IMR-90 (cell line): Measurements from ENCODE around the gene MGAT4A. TPM values are rescaled to one million over a fixed set of nuclear protein-coding genes. Genes with fewer than 3 reads are reported as not detected.

Experiments used
- ATAC-seq: fragments of 200-7000 bp; cut with Tn5 transposase; 2 replicates; pipeline ENCODE4 v1.9.1; 2020; ENCODE audit warnings: low read depth, mild to moderate bottlenecking, moderate library complexity
- BruUV-seq: library from RNA; stranded (reverse); fragments of 400-500 nt; replicated peaks from 2 replicates; lab custom pipeline; 2021; lab: Mats Ljungman, UMichigan
- CTCF ChIA-PET: fragments of 300-600 bp; formaldehyde crosslinking; extraction: SDS; loops from one replicate; lab custom pipeline; 2021; ENCODE audit warnings: antibody characterized with exemption; lab: Yijun Ruan, JAX
- POLR2A ChIA-PET: fragments of 300-600 bp; sonication (Branson Sonifier 250); formaldehyde crosslinking; loops from one replicate; lab custom pipeline; 2022; ENCODE audit warnings: antibody characterized with exemption; ENCODE audit not compliant: unreplicated experiment; lab: Charles Lee
- DNase-seq: peaks from one replicate; pipeline ENCODE4 v3.0.0; 2013
- H2AFZ ChIP-seq: replicated peaks from 2 replicates; pipeline ENCODE3; 2013; ENCODE audit warnings: low read length, mild to moderate bottlenecking; ENCODE audit not compliant: poor library complexity
- H2AK5ac ChIP-seq: 2 replicates; pipeline ENCODE4 v1.6.1; 2013; ENCODE audit warnings: low read depth, low read length, inconsistent platforms
- H2AK9ac ChIP-seq: replicated peaks from 2 replicates; pipeline ENCODE3; 2013; ENCODE audit warnings: mild to moderate bottlenecking, low read depth, low read length, moderate library complexity; ENCODE audit not compliant: poor library complexity
- H2BK120ac ChIP-seq: 2 replicates; pipeline ENCODE4 v1.6.1; 2013; ENCODE audit warnings: low read depth, low read length, inconsistent platforms
- H2BK15ac ChIP-seq: 3 replicates; pipeline ENCODE4 v1.6.1; 2013; ENCODE audit warnings: low read depth, low read length, inconsistent platforms
- H2BK20ac ChIP-seq: 2 replicates; pipeline ENCODE4 v1.6.1; 2013; ENCODE audit warnings: low read depth, mild to moderate bottlenecking, inconsistent platforms, low read length, moderate library complexity
- H2BK5ac ChIP-seq: 2 replicates; pipeline ENCODE4 v1.6.1; 2013; ENCODE audit warnings: mild to moderate bottlenecking, low read depth, low read length, inconsistent platforms; ENCODE audit not compliant: poor library complexity, severe bottlenecking
- H3K14ac ChIP-seq: replicated peaks from 2 replicates; pipeline ENCODE4 v1.6.1; 2013; ENCODE audit warnings: low read depth, low read length, inconsistent platforms
- H3K18ac ChIP-seq: 2 replicates; pipeline ENCODE4 v1.6.1; 2013; ENCODE audit warnings: low read depth, low read length, control low read depth
- H3K23ac ChIP-seq: 2 replicates; pipeline ENCODE4 v1.6.1; 2013; ENCODE audit warnings: low read depth, low read length, inconsistent platforms
- H3K27ac ChIP-seq: 2 replicates; pipeline ENCODE4 v1.5.1; 2013; ENCODE audit warnings: mild to moderate bottlenecking, control low read depth, low read length; ENCODE audit not compliant: insufficient read depth
- H3K27me3 ChIP-seq: 2 replicates; pipeline ENCODE4 v1.6.1; 2013; ENCODE audit warnings: low read length; ENCODE audit not compliant: control insufficient read depth, insufficient read depth
- H3K36me3 ChIP-seq: 2 replicates; pipeline ENCODE4 v1.6.1; 2013; ENCODE audit warnings: low read length, mixed read lengths; ENCODE audit not compliant: control insufficient read depth, insufficient read depth
- H3K4ac ChIP-seq: 2 replicates; pipeline ENCODE4 v1.6.1; 2013; ENCODE audit warnings: low read depth, low read length, inconsistent platforms
- H3K4me1 ChIP-seq: 2 replicates; pipeline ENCODE4 v1.6.1; 2013; ENCODE audit warnings: low read length, mixed read lengths; ENCODE audit not compliant: control insufficient read depth, insufficient read depth
- H3K4me2 ChIP-seq: 2 replicates; pipeline ENCODE4 v1.6.1; 2013; ENCODE audit warnings: low read depth, mild to moderate bottlenecking, control low read depth, low read length, moderate library complexity
- H3K4me3 ChIP-seq: 2 replicates; pipeline ENCODE4 v1.5.1; 2013; ENCODE audit warnings: low read depth, mild to moderate bottlenecking, control low read depth, low read length, moderate library complexity; ENCODE audit not compliant: insufficient read depth
- H3K56ac ChIP-seq: 2 replicates; pipeline ENCODE4 v1.6.1; 2013; ENCODE audit warnings: low read length, inconsistent platforms; ENCODE audit not compliant: insufficient read depth; ENCODE audit errors: extremely low read depth
- H3K79me1 ChIP-seq, 2 experiments: 2 replicates each; pipeline ENCODE4 v1.6.1; 2013; ENCODE audit warnings: low read length in 2 of 2, inconsistent platforms in 1 of 2, low read depth in 1 of 2
- H3K9ac ChIP-seq: 2 replicates; pipeline ENCODE4 v1.6.1; 2013; ENCODE audit warnings: low read depth, low read length, control low read depth
- H3K9me1 ChIP-seq: 2 replicates; pipeline ENCODE4 v1.6.1; 2013; ENCODE audit warnings: low read length, inconsistent platforms; ENCODE audit not compliant: insufficient read depth
- H3K9me3 ChIP-seq: 2 replicates; pipeline ENCODE4 v1.6.1; 2013; ENCODE audit warnings: low read length; ENCODE audit not compliant: control insufficient read depth, insufficient read depth
- H4K20me1 ChIP-seq: 2 replicates; pipeline ENCODE4 v1.6.1; 2013; ENCODE audit warnings: low read length, inconsistent platforms; ENCODE audit not compliant: insufficient read depth
- H4K5ac ChIP-seq: 2 replicates; pipeline ENCODE4 v1.6.1; 2013; ENCODE audit warnings: mild to moderate bottlenecking, low read depth, low read length, control low read depth
- H4K8ac ChIP-seq, 2 experiments: 2 replicates each; pipeline ENCODE4 v1.6.1; 2013; ENCODE audit warnings: low read depth in 2 of 2, low read length in 2 of 2, control low read depth in 1 of 2, inconsistent platforms in 1 of 2
- H4K91ac ChIP-seq: 2 replicates; pipeline ENCODE4 v1.6.1; 2013; ENCODE audit warnings: low read depth, low read length, inconsistent platforms; ENCODE audit not compliant: insufficient read depth
- USF2 ChIP-seq: fragments of 150-350 bp; IDR thresholded peaks from 2 replicates; pipeline ENCODE4 v1.6.1; 2017; ENCODE audit warnings: mild to moderate bottlenecking, antibody characterized with exemption, low read length, low read depth
- WGBS, 2 experiments: methylation state at CpG; one replicate each; pipeline versions ENCODE4 v1.1.5 to v1.1.7; 2013; ENCODE audit warnings: missing lambda C conversion rate in 2 of 2; ENCODE audit not compliant: insufficient read length in 1 of 2; ENCODE audit errors: extremely low coverage in 2 of 2; 5-methylcytosine and 5-hydroxymethylcytosine counted together
- dilution Hi-C: fragments of 300-500 bp; cut with HindIII; formaldehyde crosslinking; loops from one replicate; pipeline ENCODE4 v1.14.3; 2018; ENCODE audit warnings: low sequenced_read_pairs; ENCODE audit not compliant: unreplicated experiment
- in situ Hi-C: fragments of 300-500 bp; cut with MboI; formaldehyde crosslinking; loops from 3 replicates; pipeline ENCODE4 v1.14.3; 2019; ENCODE audit warnings: low sequenced_read_pairs, inconsistent platforms, mixed read lengths
- intact Hi-C: fragments of 100-400 bp; cut with micrococcal nuclease; formaldehyde crosslinking; loops from 2 replicates; pipeline ENCODE4 v1.10.0; 2022
- polyA plus RNA-seq, 3 experiments: library from polyadenylated mRNA; depleted of rRNA; stranded (reverse); fragments of >200 nt; gene quantifications; 2 replicates each; pipeline ENCODE4 v1.2.3, GENCODE V29; 2012; ENCODE audit warnings: low replicate concordance in 1 of 3
- total RNA-seq: library from RNA; depleted of rRNA; stranded (reverse); fragments of >200 nt; gene quantifications from 2 replicates; pipeline ENCODE4 v1.2.3, GENCODE V29; 2012

MGAT4A gene
- total and polyA plus RNA-seq, 2 of the 4 experiments (the other 2 are of a cell fraction): under 0.01 TPM; not detected in 1

GRCh38 chr2:98623657-98624056 is 107.3 kb downstream of the MGAT4A start:
- ATAC-seq (no peak), DNase-seq (peak; percentile 37)
- H2BK15ac ChIP-seq: no peak overlapping the region
- no peak overlapping the region for H4K91ac ChIP-seq
- H3K9me1 ChIP-seq: no peaks in the 10 kb centered on the region
- no peak overlapping the region for H3K4ac ChIP-seq
- H3K36me3 ChIP-seq: no peaks in the 10 kb centered on the region
- no peaks in the 10 kb centered on the region for H3K9me3 ChIP-seq
- WGBS, 2 experiments: 60% methylated on average over 1 of the region's 5 CpGs; no CpG with 5 or more reads in 1 of the 2 experiments
- no peak overlapping the region for H2BK5ac ChIP-seq
- no peaks in the 10 kb centered on the region for H3K4me1 ChIP-seq
- no peak overlapping the region for H3K56ac ChIP-seq
- no peaks in the 10 kb centered on the region for H3K79me1 ChIP-seq
- H2AFZ ChIP-seq: peak overlapping the region; percentile 32
- H3K27me3 ChIP-seq: peaks cover under 1% of the 10 kb centered on the region
- no peak overlapping the region for H2AK5ac ChIP-seq
- H3K4me2 ChIP-seq: no peak overlapping the region
- no peak overlapping the region for H4K8ac ChIP-seq
- no peak overlapping the region for H4K5ac ChIP-seq
- no peak overlapping the region for H3K9ac ChIP-seq
- no peaks in the 10 kb centered on the region for H4K20me1 ChIP-seq
- no peak for TF ChIP-seq USF2
- no peak overlapping the region for H3K27ac ChIP-seq
- no peak overlapping the region for H3K23ac ChIP-seq
- no TSS peak for BruUV-seq
- H2BK120ac ChIP-seq: no peak overlapping the region
- no peak overlapping the region for H3K18ac ChIP-seq
- H3K14ac ChIP-seq: no peak overlapping the region
- no peak overlapping the region for H3K4me3 ChIP-seq
- intact Hi-C loops: loop anchor here (2.0 kb wide), 1 partner anchor 15 kb away; no protein-coding TSS in a partner anchor
- H2BK20ac ChIP-seq: no peak overlapping the region
- POLR2A ChIA-PET: no interaction called here
- dilution Hi-C loops: no loop called here
- CTCF ChIA-PET: no interaction called here
- in situ Hi-C loops: no loop called here
- no peak overlapping the region for H2AK9ac ChIP-seq
